COLO668 (cell line): ENCODE results near the gene ATP6V0D1.
"Not testable (repeated sequence)": the region's sequence is repeated elsewhere in the genome, so short reads cannot be mapped to it uniquely, and the experiment has no call there.

Experiments
- DNase-seq: peaks from one replicate; lab custom pipeline; 2025; ENCODE audit not compliant: unreplicated experiment; lab: John Stamatoyannopoulos, UW

ATP6V0D1 gene

GRCh38 chr16:67480833-67481560 is at the start of gene ATP6V0D1:
Gene ATP6V0D1 (minus strand): TSS chr16:67481157. CDS start chr16:67481086, 71 bp downstream.
- DNase-seq, result peak; percentile 98

- DNase-seq, result peak; percentile 78
Observed at GRCh38 chr16:67530013-67530939, 49.3 kb upstream of the ATP6V0D1 start.

GRCh38 chr16:67529582-67530012 is 48.6 kb upstream of the ATP6V0D1 start:
- peak; percentile 37 for DNase-seq

GRCh38 chr16:67528870-67529581 is 48.1 kb upstream of the ATP6V0D1 start:
- DNase-seq, result peak; percentile 72

GRCh38 chr16:67528222-67528869 is 47.4 kb upstream of the ATP6V0D1 start, which contains the start of gene RIPOR1:
Gene RIPOR1 (plus strand): TSS chr16:67528829. CDS start chr16:67538447, 9,618 bp downstream.
- peak; percentile 72 for DNase-seq

GRCh38 chr16:67526149-67526791 is 45.3 kb upstream of the ATP6V0D1 start:
- DNase-seq, result no peak

- DNase-seq, result no peak
Observed at GRCh38 chr16:67525176-67525860, 44.4 kb upstream of the ATP6V0D1 start.

- DNase-seq, result peak; percentile 96
Observed at GRCh38 chr16:67521095-67521804, 40.3 kb upstream of the ATP6V0D1 start.

- no peak for DNase-seq
Observed at GRCh38 chr16:67519242-67519641, 38.3 kb upstream of the ATP6V0D1 start.

- no peak for DNase-seq
Observed at GRCh38 chr16:67518676-67519075, 37.7 kb upstream of the ATP6V0D1 start.

GRCh38 chr16:67517661-67518423 is 36.9 kb upstream of the ATP6V0D1 start:
- no peak for DNase-seq

- DNase-seq, result no peak
Observed at GRCh38 chr16:67517155-67517445, 36.1 kb upstream of the ATP6V0D1 start.

GRCh38 chr16:67516296-67517154 is 35.6 kb upstream of the ATP6V0D1 start:
- DNase-seq, result no peak

- peak; percentile 70 for DNase-seq
Observed at GRCh38 chr16:67514382-67514828, 33.4 kb upstream of the ATP6V0D1 start.

GRCh38 chr16:67513892-67514291 is 32.9 kb upstream of the ATP6V0D1 start:
- DNase-seq, result not testable (repeated sequence)

GRCh38 chr16:67509016-67509415 is 28.1 kb upstream of the ATP6V0D1 start:
- DNase-seq, result no peak

GRCh38 chr16:67506468-67506867 is 25.5 kb upstream of the ATP6V0D1 start:
- no peak for DNase-seq
